Panc1 (cell line): Measurements from ENCODE around the gene GNRHR. TPM values are rescaled to one million over a fixed set of nuclear protein-coding genes. Genes with fewer than 3 reads are reported as not detected.

Experiments
- ATAC-seq: fragments of 200-7000 bp; cut with Tn5 transposase; 2 replicates; pipeline ENCODE4 v1.9.1; 2020; ENCODE audit warnings: mild to moderate bottlenecking, moderate library complexity
- BruUV-seq: library from RNA; stranded (reverse); fragments of 400-500 nt; replicated peaks from 2 replicates; lab custom pipeline; 2021; lab: Mats Ljungman, UMichigan
- CTCF ChIA-PET: fragments of 300-600 bp; sonication (Branson Sonifier 250); formaldehyde crosslinking; loops from one replicate; lab custom pipeline; 2022; ENCODE audit warnings: antibody characterized with exemption; lab: Charles Lee
- POLR2A ChIA-PET: fragments of 300-600 bp; sonication (Branson Sonifier 250); formaldehyde crosslinking; loops from one replicate; lab custom pipeline; 2022; ENCODE audit warnings: antibody characterized with exemption; lab: Charles Lee
- DNase-seq: peaks from one replicate; pipeline ENCODE4 v3.0.0-alpha.2; 2010; ENCODE audit warnings: low read depth, low spot score
- H3K27ac ChIP-seq: 2 replicates; pipeline ENCODE4 v1.5.1; 2011; ENCODE audit warnings: mild to moderate bottlenecking, low read length, inconsistent platforms
- H3K27me3 ChIP-seq: fragments of 200-500 bp; sonication (Bioruptor generic); 2 replicates; pipeline ENCODE4 v1.6.0; 2014; ENCODE audit warnings: low read length, inconsistent platforms; ENCODE audit not compliant: control insufficient read depth, insufficient read depth
- H3K36me3 ChIP-seq: fragments of 200-500 bp; sonication (Bioruptor generic); 2 replicates; pipeline ENCODE4 v1.5.1; 2014; ENCODE audit warnings: inconsistent platforms, mild to moderate bottlenecking, low read length, moderate library complexity; ENCODE audit not compliant: control insufficient read depth, insufficient read depth
- H3K4me1 ChIP-seq: 2 replicates; pipeline ENCODE4 v1.5.1; 2011; ENCODE audit warnings: inconsistent platforms, mild to moderate bottlenecking, low read length, moderate library complexity; ENCODE audit not compliant: control insufficient read depth, insufficient read depth
- H3K4me3 ChIP-seq, 2 experiments: 2 replicates each; pipeline ENCODE4 v1.5.1; 2011 to 2012; ENCODE audit warnings: low read depth in 2 of 2, low read length in 2 of 2, mild to moderate bottlenecking in 2 of 2, inconsistent platforms in 1 of 2, moderate library complexity in 1 of 2
- H3K9me3 ChIP-seq: fragments of 200-500 bp; sonication (Bioruptor generic); 2 replicates; pipeline ENCODE4 v1.5.1; 2014; ENCODE audit warnings: low read depth, mild to moderate bottlenecking, inconsistent platforms, low read length, moderate library complexity; ENCODE audit not compliant: control insufficient read depth, insufficient read depth
- CTCF ChIP-seq: fragments of 450-650 bp; IDR thresholded peaks from 2 replicates; pipeline ENCODE4 v1.5.1; 2017; ENCODE audit warnings: mild to moderate bottlenecking
- POLR2AphosphoS5 ChIP-seq: IDR thresholded peaks from 2 replicates; pipeline ENCODE4 v1.6.1; 2012; ENCODE audit warnings: mild to moderate bottlenecking, low read depth, low read length, moderate library complexity
- REST ChIP-seq, 2 experiments: IDR thresholded peaks; 2 replicates each; pipeline ENCODE4 v1.6.1; 2011 to 2012; ENCODE audit warnings: low read depth in 2 of 2, control low read depth in 1 of 2, low read length in 1 of 2, mild to moderate bottlenecking in 1 of 2, moderate library complexity in 1 of 2; ENCODE audit not compliant: insufficient read depth in 1 of 2
- SIN3A ChIP-seq: IDR thresholded peaks from 2 replicates; pipeline ENCODE4 v1.6.1; 2012; ENCODE audit warnings: low read depth, mild to moderate bottlenecking, low read length, moderate library complexity, borderline replicate concordance; ENCODE audit not compliant: insufficient read depth
- TCF7L2 ChIP-seq: IDR thresholded peaks from 2 replicates; pipeline ENCODE4 v1.6.1; 2011; ENCODE audit warnings: mild to moderate bottlenecking, low read depth, low read length, inconsistent platforms
- in situ Hi-C: cut with HindIII; loops from 2 replicates; pipeline ENCODE4 v1.10.0; 2016; ENCODE audit warnings: low sequenced_read_pairs, low pct_unique_long_range_greater_than_20kb
- intact Hi-C: fragments of 100-400 bp; cut with micrococcal nuclease; formaldehyde crosslinking; loops from one replicate; pipeline ENCODE4 v1.10.0; 2022; ENCODE audit not compliant: unreplicated experiment
- total RNA-seq: library from RNA; stranded (reverse); gene quantifications from one replicate; pipeline ENCODE4 v1.2.1, GENCODE V29; 2021; ENCODE audit not compliant: unreplicated experiment

GNRHR gene
- total RNA-seq, 1 experiment from 2014 or later: not detected

GRCh38 chr4:67718848-67719247 lies 35.3 kb downstream of the GNRHR start:
- no TSS peak for BruUV-seq
- no peak for ATAC-seq
- in situ Hi-C loops: no loop called here
- no peaks in the 10 kb centered on the region for H3K36me3 ChIP-seq
- H3K4me3 ChIP-seq: no peak overlapping the region
- H3K4me1 ChIP-seq: no peaks in the 10 kb centered on the region
- TF ChIP-seq POLR2AphosphoS5 (no peak), TCF7L2 (no peak), CTCF (no peak), SIN3A (no peak), REST (IDR thresholded peaks at IDR 0.05; ENCODE audit: insufficient read depth in 1 of 2, low read depth in 2 of 2, low read length in 1 of 2) (no peak)
- no peaks in the 10 kb centered on the region for H3K27me3 ChIP-seq
- intact Hi-C loops: no loop called here
- no peak for DNase-seq
- ChIA-PET CTCF (no interaction called here), POLR2A (no interaction called here)
- H3K9me3 ChIP-seq: no peaks in the 10 kb centered on the region
- no peak overlapping the region for H3K27ac ChIP-seq

GRCh38 chr4:67717586-67717985 lies 36.6 kb downstream of the GNRHR start:
- H3K9me3 ChIP-seq: no peaks in the 10 kb centered on the region
- H3K27me3 ChIP-seq: no peaks in the 10 kb centered on the region
- H3K36me3 ChIP-seq: no peaks in the 10 kb centered on the region
- H3K4me3 ChIP-seq: no peak overlapping the region
- no peaks in the 10 kb centered on the region; the same call in 1 of the 2 replicates for H3K4me1 ChIP-seq
- intact Hi-C loops: no loop called here
- BruUV-seq: no TSS peak
- ATAC-seq: no peak
- TF ChIP-seq CTCF (no peak), SIN3A (no peak), TCF7L2 (no peak), POLR2AphosphoS5 (no peak), REST (IDR thresholded peaks at IDR 0.05; ENCODE audit: insufficient read depth in 1 of 2, low read depth in 2 of 2, low read length in 1 of 2) (no peak)
- ChIA-PET POLR2A (no interaction called here), CTCF (no interaction called here)
- in situ Hi-C loops: no loop called here
- no peak for DNase-seq
- no peak overlapping the region for H3K27ac ChIP-seq
